Measurements from ENCODE around the gene FLNB. TPM values are rescaled to one million over a fixed set of nuclear protein-coding genes. Genes with fewer than 3 reads are reported as not detected.

Gene FLNB
- total RNA-seq, 2 experiments from 2014 or later, result 13.9 to 14.3 TPM

GRCh38 chr3:58005669-58006068 is 2.6 kb upstream of the FLNB start:
- ChIA-PET POLR2A (no interaction called here), CTCF (no interaction called here)

- CTCF ChIA-PET, result interaction anchor here (1.3 to 2.7 kb wide), 3 partner anchors 28 to 171 kb away, joined by 7 to 13 read pairs (median 8); no protein-coding TSS in a partner anchor
- POLR2A ChIA-PET, result no interaction called here
Measured at GRCh38 chr3:58006661-58007060, 1.6 kb upstream of the FLNB start.

GRCh38 chr3:58009026-58009748 is 965 bp downstream of the FLNB start:
- POLR2A ChIA-PET, result no interaction called here

GRCh38 chr3:58009749-58010535 is 1.7 kb downstream of the FLNB start:
- POLR2A ChIA-PET, result no interaction called here
- CTCF ChIA-PET, result interaction anchor here (1.5 to 1.7 kb wide), 4 partner anchors 13 to 168 kb away, joined by 3 to 6 read pairs (median 4); no protein-coding TSS in a partner anchor

More at GRCh38 chr3:58009026-58009748, 965 bp downstream of the FLNB start:
- CTCF ChIA-PET, result interaction anchor here (0.7 to 2.7 kb wide), 8 partner anchors 14 to 210 kb away, joined by 3 to 13 read pairs (median 4); no protein-coding TSS in a partner anchor

- POLR2A ChIA-PET, result no interaction called here
- CTCF ChIA-PET, result no interaction called here
Measured at GRCh38 chr3:58010562-58010961, 2.3 kb downstream of the FLNB start.

GRCh38 chr3:58011580-58011979 is 3.4 kb downstream of the FLNB start:
- CTCF ChIA-PET, result no interaction called here
- POLR2A ChIA-PET, result no interaction called here

GRCh38 chr3:58012302-58012701 is 4.1 kb downstream of the FLNB start:
- POLR2A ChIA-PET, result no interaction called here
- CTCF ChIA-PET, result no interaction called here

- ChIA-PET CTCF (interaction anchor here (1.2 kb wide), 1 partner anchor 17 kb away, joined by 3 read pairs; no protein-coding TSS in a partner anchor), POLR2A (no interaction called here)
Measured at GRCh38 chr3:58013099-58013498, 4.9 kb downstream of the FLNB start.

- CTCF ChIA-PET, result interaction anchor here (1.2 kb wide), 1 partner anchor 16 kb away, joined by 3 read pairs; no protein-coding TSS in a partner anchor
- POLR2A ChIA-PET, result no interaction called here
Measured at GRCh38 chr3:58013973-58014649, 5.9 kb downstream of the FLNB start.

- CTCF ChIA-PET, result no interaction called here
- POLR2A ChIA-PET, result no interaction called here
Measured at GRCh38 chr3:58015520-58015915, 7.3 kb downstream of the FLNB start.

- CTCF ChIA-PET, result no interaction called here
- POLR2A ChIA-PET, result interaction anchor here (0.6 kb wide), 1 partner anchor 200 kb away, joined by 3 read pairs; no protein-coding TSS in a partner anchor
Measured at GRCh38 chr3:58016710-58017109, 8.5 kb downstream of the FLNB start.

- ChIA-PET CTCF (interaction anchor here (0.7 to 1.3 kb wide), 4 partner anchors 9 to 287 kb away, joined by 3 read pairs; partner anchors contain the start of genes HTD2 and RPP14), POLR2A (no interaction called here)
Measured at GRCh38 chr3:58018892-58019742, 10.9 kb downstream of the FLNB start.

GRCh38 chr3:58020783-58021071 is 12.5 kb downstream of the FLNB start:
- ChIA-PET POLR2A (no interaction called here), CTCF (no interaction called here)

GRCh38 chr3:58021072-58021959 is 13.1 kb downstream of the FLNB start:
- CTCF ChIA-PET, result interaction anchor here (0.9 kb wide), 1 partner anchor 11 kb away, joined by 3 read pairs; no protein-coding TSS in a partner anchor
- POLR2A ChIA-PET, result no interaction called here

- POLR2A ChIA-PET, result no interaction called here
Measured at GRCh38 chr3:58021962-58022361, 13.7 kb downstream of the FLNB start.

GRCh38 chr3:58022490-58022889 is 14.3 kb downstream of the FLNB start:
- ChIA-PET POLR2A (no interaction called here), CTCF (interaction anchor here (0.7 to 0.9 kb wide), 2 partner anchors 10 to 13 kb away, joined by 3 to 4 read pairs; no protein-coding TSS in a partner anchor)

More at GRCh38 chr3:58021962-58022361, 13.7 kb downstream of the FLNB start:
- CTCF ChIA-PET, result interaction anchor here (0.9 kb wide), 1 partner anchor 11 kb away, joined by 3 read pairs; no protein-coding TSS in a partner anchor

GRCh38 chr3:58023531-58023930 is 15.3 kb downstream of the FLNB start:
- ChIA-PET POLR2A (no interaction called here), CTCF (no interaction called here)

GRCh38 chr3:58025406-58025805 is 17.2 kb downstream of the FLNB start:
- ChIA-PET POLR2A (no interaction called here), CTCF (no interaction called here)

Data from activated CD8-positive, alpha-beta memory T cell treated with anti-CD3 and anti-CD28 coated beads for 36 hours (primary cell).